Heart right ventricle (tissue), 16 donors: ENCODE results near the gene KDM1B. TPM values are rescaled to one million over a fixed set of nuclear protein-coding genes. Genes with fewer than 3 reads are reported as not detected.
A peak's percentile ranks its signal among the peaks of the same experiment; 100 is the strongest.

ENCODE experiments used
- ATAC-seq, 8 donors: fragments of 200-7000 bp; cut with Tn5 transposase; one replicate each; pipeline ENCODE4 v1.9.1; 2020; ENCODE audit warnings: mild to moderate bottlenecking in 8 of 8, moderate library complexity in 8 of 8, moderate number of reproducible peaks in 1 of 8
- DNase-seq, 2 donors: peaks; one replicate each; pipeline ENCODE4 v3.0.0-alpha.2; 2020
- H3K27ac ChIP-seq, 10 donors: fragments of 200-600 bp; sonication (generic) in 2 of 10; one replicate each; pipeline versions ENCODE4 v1.5.0 to v1.8.0; 2020 to 2022; ENCODE audit warnings: mild to moderate bottlenecking in 3 of 10
- H3K27me3 ChIP-seq, 7 donors: fragments of 200-600 bp; one replicate each; pipeline ENCODE4 v1.8.0; 2021 to 2022; ENCODE audit warnings: mild to moderate bottlenecking in 2 of 7
- H3K36me3 ChIP-seq, 9 donors: fragments of 200-600 bp; sonication (generic) in 1 of 9; one replicate each; pipeline versions ENCODE4 v1.5.0 to v1.8.0; 2020 to 2022; ENCODE audit warnings: mild to moderate bottlenecking in 2 of 9
- H3K4me1 ChIP-seq, 9 donors: fragments of 200-600 bp; sonication (generic) in 1 of 9; one replicate each; pipeline versions ENCODE4 v1.5.0 to v1.8.0; 2020 to 2022; ENCODE audit warnings: mild to moderate bottlenecking in 4 of 9
- H3K4me3 ChIP-seq, 10 donors: fragments of 200-600 bp; sonication (generic) in 2 of 10; one replicate each; pipeline versions ENCODE4 v1.5.0 to v1.8.0; 2020 to 2022; ENCODE audit warnings: mild to moderate bottlenecking in 7 of 10, moderate library complexity in 2 of 10
- H3K9me3 ChIP-seq, 11 donors: fragments of 200-600 bp in 10 of 11; sonication (generic) in 2 of 11; one replicate each; pipeline versions ENCODE4 v1.5.0 to v1.8.0; 2013 to 2022; ENCODE audit warnings: mild to moderate bottlenecking in 2 of 11, control low read depth in 1 of 11, moderate library complexity in 1 of 11
- WGBS, 2 donors: extraction: QIAGEN DNeasy Blood & Tissue Kit; methylation state at CpG; one replicate each; pipeline ENCODE4 v1.1.7; 2013; ENCODE audit warnings: inconsistent platforms in 1 of 2; 5-methylcytosine and 5-hydroxymethylcytosine counted together
- intact Hi-C, 10 donors: fragments of 100-400 bp; cut with DNase I; formaldehyde crosslinking; loops; one replicate each; pipeline versions ENCODE4 v1.11.1 to v1.14.2; 2022
- polyA plus RNA-seq, 2 donors: library from polyadenylated mRNA; stranded (reverse); fragments of 200-250 nt; gene quantifications; one replicate each; pipeline ENCODE4 v1.2.3, GENCODE V29; 2013
- total RNA-seq, 10 donors: library from RNA; stranded (reverse); fragmentation: NEBNext Ultra II Directional in 3 of 10; extraction: Animal tissue kit (Norgen Biotek cat#: 25700) in 3 of 10; gene quantifications; one replicate each; pipeline versions ENCODE4 v1.2.1 to v1.2.4, GENCODE V29; 2021 to 2023
- TF ChIP-seq, protein P1 (sequence below), 9 donors: fragments of 200-600 bp; sonication (generic) in 2 of 9; IDR thresholded peaks; one replicate each; pipeline versions ENCODE4 v1.5.0 to v1.8.0; 2021 to 2022; ENCODE audit warnings: antibody characterized with exemption in 9 of 9, mild to moderate bottlenecking in 5 of 9, moderate library complexity in 1 of 9
- donor health status: Arrhythmogenic right ventricular cardiomyopathy.
- donor health status: ischemic (EF 13 %, LVEDD 7.1; RV severe dilation, severe dysfunction).
- donor health status: healthy with polysubstance abuse.
- donor health status: DM: no; HTN: yes; CAD: no.
- donor health status: DM: no; HTN: no; CAD: no.
- donor health status: ischemic (EF 25% LVEDD 6.9; RV normal size, moderate dysfunction).
- donor health status: ischemic (EF 25% LVEDD 5.7; RV mildly dilated, moderate dysfunction).
- donor health status: healthy.
- donor health status: DM: yes; HTN: yes; CAD: no.
- donor health status: Ischemic cardiomyopathy.
- donor health status: ischemic (EF 35%, LVEDD 5.7; RV mildly dilated, moderate dysfunction).
- donor health status: nonischemic (EF 11% LVEDD 7.7; RV severe dilation, severe dysfunction).
- donor health status: DM: yes; HTN: yes; CAD: no.
- donor health status: PGD.
- donor health status: ischemic (EF 29% LVEDD 5.4; RV normal size, mild dysfunction).
- donor health status: nonischemic (EF 23%, LVEDD 6.1; RV moderate dilation, normal function).

KDM1B gene
- total and polyA plus RNA-seq, 12 donors: 2.3 to 22.5 (median 15.2) TPM

DNA sequence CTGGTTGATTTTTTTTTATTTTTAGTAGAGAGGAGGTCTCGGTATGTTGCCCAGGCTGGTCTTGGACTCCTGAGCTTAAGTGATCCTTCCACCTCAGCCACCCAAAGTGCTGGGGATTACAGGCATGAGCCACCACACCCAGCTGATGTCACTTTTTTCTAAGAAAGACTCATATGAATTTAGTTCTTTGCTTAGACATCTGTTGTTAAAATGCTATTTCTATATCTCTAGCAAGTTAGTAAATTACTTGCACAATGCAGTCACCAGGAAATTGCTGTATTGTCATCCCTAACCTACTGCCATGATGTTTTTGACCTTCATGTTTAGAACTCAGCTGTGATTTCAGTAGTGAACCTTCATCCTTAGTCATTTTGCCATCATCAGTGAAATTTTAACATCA lies 5.7 kb downstream of the KDM1B start:
- H3K27me3 ChIP-seq: no peaks in the 10 kb centered on the region
- H3K27ac ChIP-seq: no peak overlapping the region
- WGBS, 2 donors: 91 to 95% methylated on average over 1 of the region's 1 CpG
- no peak for DNase-seq
- no peak for ATAC-seq
- H3K4me1 ChIP-seq: peaks cover 0 to 9% (median 5%) of the 10 kb centered on the region in 9 donors
- intact Hi-C loops: no loop called here
- TF ChIP-seq, protein P1, sequence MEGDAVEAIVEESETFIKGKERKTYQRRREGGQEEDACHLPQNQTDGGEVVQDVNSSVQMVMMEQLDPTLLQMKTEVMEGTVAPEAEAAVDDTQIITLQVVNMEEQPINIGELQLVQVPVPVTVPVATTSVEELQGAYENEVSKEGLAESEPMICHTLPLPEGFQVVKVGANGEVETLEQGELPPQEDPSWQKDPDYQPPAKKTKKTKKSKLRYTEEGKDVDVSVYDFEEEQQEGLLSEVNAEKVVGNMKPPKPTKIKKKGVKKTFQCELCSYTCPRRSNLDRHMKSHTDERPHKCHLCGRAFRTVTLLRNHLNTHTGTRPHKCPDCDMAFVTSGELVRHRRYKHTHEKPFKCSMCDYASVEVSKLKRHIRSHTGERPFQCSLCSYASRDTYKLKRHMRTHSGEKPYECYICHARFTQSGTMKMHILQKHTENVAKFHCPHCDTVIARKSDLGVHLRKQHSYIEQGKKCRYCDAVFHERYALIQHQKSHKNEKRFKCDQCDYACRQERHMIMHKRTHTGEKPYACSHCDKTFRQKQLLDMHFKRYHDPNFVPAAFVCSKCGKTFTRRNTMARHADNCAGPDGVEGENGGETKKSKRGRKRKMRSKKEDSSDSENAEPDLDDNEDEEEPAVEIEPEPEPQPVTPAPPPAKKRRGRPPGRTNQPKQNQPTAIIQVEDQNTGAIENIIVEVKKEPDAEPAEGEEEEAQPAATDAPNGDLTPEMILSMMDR (IDR thresholded peaks at IDR 0.05): no peak
- H3K36me3 ChIP-seq: peaks cover 0 to 61% (median 30%) of the 10 kb centered on the region in 9 donors
- no peaks in the 10 kb centered on the region for H3K9me3 ChIP-seq
- no peak overlapping the region for H3K4me3 ChIP-seq

DNA sequence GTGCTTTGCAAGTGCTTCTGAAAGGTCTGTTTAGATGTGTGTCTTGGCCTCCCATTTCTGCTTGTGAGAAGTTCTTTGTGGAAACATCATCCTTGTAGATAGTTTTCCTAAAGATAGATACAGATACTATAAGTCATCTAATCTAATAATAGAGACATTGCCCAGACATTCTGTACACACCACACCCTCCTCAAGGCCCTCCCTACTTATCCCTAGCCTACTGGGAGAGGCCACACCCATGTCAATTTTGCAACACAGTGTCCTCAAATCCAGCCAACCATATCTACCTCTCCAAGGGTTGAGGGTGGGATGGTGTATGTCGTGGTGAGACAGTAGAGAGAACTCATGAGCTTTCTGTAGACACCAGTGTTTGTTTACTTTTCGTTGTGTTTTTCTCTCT lies 6.2 kb downstream of the KDM1B start:
- Histone ChIP-seq H3K27ac (no peak overlapping the region), H3K4me1 (peaks cover 0 to 6% (median under 1%) of the 10 kb centered on the region in 9 donors), H3K9me3 (no peaks in the 10 kb centered on the region), H3K27me3 (no peaks in the 10 kb centered on the region), H3K36me3 (peaks cover 0 to 66% (median 35%) of the 10 kb centered on the region in 9 donors), H3K4me3 (no peak overlapping the region)
- ATAC-seq (peak in 2 of 8 donors; percentile 42 to 44), DNase-seq (no peak)
- TF ChIP-seq, protein P1 (IDR thresholded peaks at IDR 0.05): no peak
- intact Hi-C loops: no loop called here
- 89 to 95% methylated on average over 2 of the region's 2 CpGs for WGBS, 2 donors

DNA sequence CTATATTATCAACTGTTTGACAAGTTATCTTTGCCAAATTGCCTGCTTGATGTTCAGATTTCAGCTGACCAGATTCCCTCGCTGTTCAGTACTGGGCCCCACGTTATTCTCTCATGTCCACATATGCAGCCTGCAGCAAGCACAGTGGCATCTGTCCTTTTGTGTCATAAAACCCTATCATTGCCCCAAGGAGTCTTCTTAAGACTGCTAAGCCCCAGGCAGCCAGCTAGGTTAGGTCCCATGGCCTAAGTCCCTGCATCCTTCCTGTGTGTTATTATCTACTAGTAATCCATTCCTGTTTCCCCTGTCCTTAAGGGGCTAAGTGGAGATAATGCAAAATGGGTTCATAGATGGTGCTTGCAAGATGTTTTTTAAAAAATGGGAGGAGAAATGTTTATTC lies 7.2 kb downstream of the KDM1B start:
- Histone ChIP-seq H3K27ac (no peak overlapping the region), H3K9me3 (no peaks in the 10 kb centered on the region), H3K27me3 (no peaks in the 10 kb centered on the region), H3K4me3 (no peak overlapping the region), H3K4me1 (peaks cover 0 to 2% (median 0%) of the 10 kb centered on the region in 9 donors), H3K36me3 (peaks cover 0 to 76% (median 44%) of the 10 kb centered on the region in 9 donors)
- no peak for DNase-seq
- TF ChIP-seq, protein P1 (IDR thresholded peaks at IDR 0.05): no peak
- no peak for ATAC-seq
- intact Hi-C loops: no loop called here
- WGBS, 2 donors: 92 to 97% methylated on average over 2 of the region's 2 CpGs

DNA sequence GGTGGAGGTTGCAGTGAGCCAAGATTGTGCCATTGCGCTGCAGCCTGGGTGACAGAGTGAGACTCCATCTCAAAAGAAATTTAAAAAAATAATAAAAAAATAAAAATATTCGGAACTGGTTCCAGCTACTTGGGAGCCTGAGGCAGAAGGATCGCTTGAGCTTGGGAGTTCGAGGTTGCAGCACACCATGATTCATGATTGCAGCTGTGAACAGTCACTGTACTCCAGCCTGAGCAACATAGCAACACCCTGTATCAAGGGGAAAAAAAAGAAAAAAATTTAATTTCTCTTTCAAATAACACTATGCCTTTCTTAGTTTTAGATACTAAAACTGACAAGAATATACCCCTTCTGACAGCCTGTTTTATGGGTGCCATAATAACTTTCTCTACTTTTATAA lies 10.5 kb downstream of the KDM1B start:
- H3K27me3 ChIP-seq: no peaks in the 10 kb centered on the region
- DNase-seq (no peak), ATAC-seq (no peak)
- WGBS, 2 donors: 95 to 96% methylated on average over 4 of the region's 4 CpGs
- H3K36me3 ChIP-seq: peaks cover 0 to 96% (median 64%) of the 10 kb centered on the region in 9 donors
- no peak overlapping the region for H3K27ac ChIP-seq
- H3K9me3 ChIP-seq: peaks cover 0 to 12% (median 0%) of the 10 kb centered on the region in 11 donors
- no peak overlapping the region for H3K4me3 ChIP-seq
- peaks cover 0 to 2% (median 0%) of the 10 kb centered on the region in 9 donors for H3K4me1 ChIP-seq
- TF ChIP-seq, protein P1 (IDR thresholded peaks at IDR 0.05): no peak
- intact Hi-C loops: no loop called here
